GM19238 (cell line): ENCODE results near the gene ALCAM.

Experiments
- DNase-seq: peaks from one replicate; pipeline ENCODE4 v3.0.0; 2011; ENCODE audit warnings: low spot score; ENCODE audit not compliant: insufficient read length

ALCAM gene

DNA sequence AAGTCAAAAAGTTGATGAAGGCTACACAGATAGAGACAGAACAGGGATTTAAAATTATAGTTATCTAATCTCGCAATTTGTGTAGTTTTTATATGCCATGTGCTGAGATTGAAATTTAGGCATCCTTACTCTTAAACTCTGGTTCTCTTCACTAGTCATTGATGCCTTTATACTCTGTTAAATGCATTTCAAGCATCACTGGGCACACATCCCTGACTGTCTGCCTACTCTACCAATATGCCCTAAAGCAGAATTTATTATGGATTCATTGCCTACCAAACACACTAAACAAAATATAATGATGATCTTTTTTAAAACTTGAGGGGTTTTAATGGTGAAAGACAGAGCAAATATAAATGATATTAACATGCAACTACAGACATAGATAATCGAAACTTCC lies 10.3 kb upstream of the ALCAM start:
- no peak for DNase-seq

DNA sequence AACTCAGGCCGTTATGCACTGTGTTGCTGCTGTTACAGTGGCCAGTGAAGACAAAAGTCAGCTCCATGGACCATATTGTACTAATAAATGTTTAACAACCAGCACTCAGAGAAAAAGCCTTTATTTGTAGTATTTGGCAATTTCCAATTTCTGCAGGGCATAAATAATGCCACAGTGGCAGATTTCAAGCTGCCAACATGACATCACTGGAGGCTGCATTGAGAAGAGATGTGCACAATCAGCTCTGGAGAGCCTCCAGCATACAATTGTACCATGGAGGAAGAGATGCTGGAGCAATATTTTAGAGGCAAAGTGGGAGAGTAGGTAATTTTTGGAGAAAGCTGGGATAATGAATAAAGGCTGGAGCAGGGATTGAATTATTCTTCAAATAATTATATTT lies 9.7 kb upstream of the ALCAM start:
- DNase-seq = no peak

DNA sequence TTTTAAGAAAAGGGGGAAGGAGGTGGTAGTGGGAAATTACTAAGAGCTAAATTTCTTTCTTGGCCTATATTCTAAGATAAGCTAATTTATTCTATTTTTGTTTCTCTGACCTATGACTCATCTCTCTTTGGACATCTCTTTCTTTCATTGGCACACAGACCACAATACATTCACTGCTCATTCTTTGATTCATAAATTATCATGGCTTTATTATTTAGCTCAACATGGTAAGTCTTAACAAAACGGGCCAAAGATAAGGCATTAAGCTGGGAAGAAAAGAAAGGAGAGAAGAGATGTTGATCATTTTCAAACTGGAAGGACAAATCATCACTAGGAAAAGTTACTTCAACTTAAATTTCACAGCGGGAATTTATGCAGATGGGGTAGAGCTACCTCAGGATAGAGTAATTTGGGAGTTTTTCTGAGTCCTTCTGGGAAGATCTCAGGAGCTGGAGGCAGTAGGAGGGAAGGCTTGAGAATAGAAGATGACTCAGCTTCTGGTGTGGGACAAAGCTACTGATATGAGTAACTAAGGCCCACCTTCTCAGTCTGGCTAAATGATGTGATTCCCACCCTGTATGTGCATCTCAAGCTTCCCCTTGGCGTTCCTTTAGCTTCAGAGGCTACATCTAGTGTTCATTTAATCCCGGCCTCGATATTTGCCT lies 7.5 kb upstream of the ALCAM start:
- DNase-seq = no peak

DNA sequence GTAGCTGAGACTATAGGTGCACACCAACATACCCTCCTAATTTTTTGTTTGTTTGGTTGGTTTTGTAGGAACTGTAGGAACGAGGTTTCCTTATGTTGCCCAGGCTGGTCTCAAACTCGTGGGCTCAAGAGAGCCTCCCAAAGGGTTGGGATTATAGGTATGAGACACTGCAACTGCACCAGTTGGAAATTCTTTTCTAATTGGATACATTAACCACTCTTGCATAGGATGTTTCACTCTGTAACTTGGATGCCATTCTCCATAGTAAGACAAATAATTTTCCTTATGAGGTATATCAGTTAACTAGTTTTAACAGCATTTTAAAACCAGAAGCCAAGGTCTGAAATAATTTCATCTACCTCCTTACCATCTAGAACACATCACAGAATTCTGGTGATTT lies 6.7 kb upstream of the ALCAM start:
- no peak for DNase-seq

DNA sequence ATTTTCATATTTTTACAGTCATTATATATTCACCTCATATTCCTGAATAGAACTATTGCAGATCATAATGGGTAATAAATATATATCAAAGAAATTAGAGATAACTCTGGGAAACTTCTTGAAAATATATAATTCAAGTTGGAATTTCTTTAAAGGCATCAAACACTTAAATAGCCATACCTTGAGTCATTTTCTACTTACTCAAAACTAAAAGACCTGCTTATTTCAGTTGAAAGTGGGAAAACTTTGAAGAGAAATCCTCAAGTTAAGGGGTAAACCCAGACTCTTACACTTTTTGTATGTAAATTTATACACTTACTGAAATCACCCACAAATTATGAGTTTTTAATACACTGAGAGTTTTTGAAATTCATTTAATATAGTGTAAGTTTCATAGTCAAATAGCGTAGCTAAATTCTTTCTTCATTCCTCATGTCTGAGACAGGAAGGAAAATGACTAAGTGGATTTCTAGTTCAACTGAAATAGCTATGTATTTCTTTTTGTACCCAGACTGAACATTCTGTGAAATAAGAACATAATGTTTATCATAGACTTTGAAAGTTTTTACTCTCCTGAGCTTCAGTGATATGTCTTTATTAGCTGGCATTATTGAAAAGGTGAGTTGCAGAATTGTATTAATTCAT lies 4.6 kb upstream of the ALCAM start:
- no peak for DNase-seq

DNA sequence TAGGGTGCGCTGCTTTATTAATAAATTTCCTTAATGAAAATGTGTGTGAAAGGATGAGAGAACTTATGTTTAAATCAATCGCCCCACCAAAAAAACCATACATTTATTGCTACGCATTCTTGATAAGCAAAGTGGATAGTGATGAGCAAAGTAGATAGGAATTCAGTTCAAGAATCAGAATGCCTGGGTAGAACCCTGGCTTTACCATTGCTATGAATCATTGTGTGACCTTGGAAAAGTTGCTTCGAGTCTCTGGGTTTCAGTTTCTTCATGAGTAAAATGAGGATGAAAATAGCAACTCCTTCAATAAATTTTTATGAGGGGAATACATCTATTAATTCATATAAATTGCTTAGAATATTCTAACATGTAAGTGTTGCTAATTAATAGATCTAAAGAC lies 2.6 kb upstream of the ALCAM start:
- DNase-seq = no peak

DNA sequence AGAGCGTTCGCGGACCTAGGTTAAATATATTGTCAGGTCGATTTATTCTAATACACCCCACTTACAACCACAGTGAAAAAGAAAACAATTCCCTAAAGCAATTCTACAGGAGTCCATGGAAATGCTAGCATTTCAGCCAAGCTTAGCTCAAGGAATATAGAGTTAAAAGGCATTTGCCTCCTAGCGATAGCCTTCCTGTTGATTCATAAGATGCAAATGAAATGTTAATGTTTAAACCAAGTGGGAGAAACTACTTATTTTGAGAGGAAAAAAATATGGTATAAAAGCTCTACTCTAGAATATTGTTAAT lies 1.7 kb upstream of the ALCAM start:
- DNase-seq = no peak

DNA sequence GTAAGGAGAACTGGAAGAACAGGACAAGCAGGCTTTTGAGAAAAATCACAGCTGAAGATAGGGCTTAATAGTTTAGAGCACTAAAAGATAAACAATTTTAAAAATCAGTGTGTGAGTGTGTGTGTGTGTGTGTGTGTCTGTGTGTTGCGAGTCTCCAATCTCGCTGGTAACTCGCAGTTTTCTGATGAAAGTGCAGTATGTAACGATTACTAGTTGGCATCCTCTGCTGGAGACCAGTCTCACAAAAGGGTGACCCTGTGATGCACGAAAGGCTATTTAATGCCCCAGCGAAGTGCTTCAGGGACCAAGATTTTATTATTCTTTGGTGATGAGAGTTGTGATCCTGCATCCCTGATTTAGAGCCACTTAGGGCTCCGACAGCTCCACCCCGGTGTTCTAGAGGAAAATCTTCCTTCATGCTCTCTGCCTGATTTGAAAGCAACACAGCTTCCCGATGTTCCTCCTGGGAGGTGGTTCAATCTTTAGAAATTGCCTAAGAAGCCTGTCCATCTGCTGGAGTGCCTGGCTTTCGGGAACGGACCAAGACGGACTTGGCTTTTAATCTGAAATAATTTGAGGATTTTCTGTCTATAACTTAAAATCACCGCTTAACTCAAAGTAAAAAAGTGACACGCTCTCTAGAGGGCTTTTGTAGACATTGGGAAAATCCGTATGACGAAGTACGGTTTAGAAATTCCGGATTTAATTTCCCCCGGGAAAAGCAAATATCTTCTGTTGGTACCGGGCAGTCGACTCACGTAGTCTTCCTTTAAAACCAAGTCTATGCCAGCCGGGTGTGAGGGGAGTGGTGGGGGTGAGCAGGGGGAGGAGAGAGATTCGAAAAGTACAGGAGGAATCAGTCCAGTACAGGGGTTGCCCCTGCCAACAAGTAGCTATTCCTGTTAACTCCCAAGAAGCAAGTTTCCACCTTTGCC lies 1.1 kb upstream of the ALCAM start:
- DNase-seq = no peak

DNA sequence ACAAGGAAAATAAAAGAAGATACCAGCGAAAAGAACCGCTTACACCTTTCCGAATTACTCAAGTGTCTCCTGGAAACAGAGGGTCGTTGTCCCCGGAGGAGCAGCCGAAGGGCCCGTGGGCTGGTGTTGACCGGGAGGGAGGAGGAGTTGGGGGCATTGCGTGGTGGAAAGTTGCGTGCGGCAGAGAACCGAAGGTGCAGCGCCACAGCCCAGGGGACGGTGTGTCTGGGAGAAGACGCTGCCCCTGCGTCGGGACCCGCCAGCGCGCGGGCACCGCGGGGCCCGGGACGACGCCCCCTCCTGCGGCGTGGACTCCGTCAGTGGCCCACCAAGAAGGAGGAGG lies 325 bp downstream of the ALCAM start:
- DNase-seq = no peak

DNA sequence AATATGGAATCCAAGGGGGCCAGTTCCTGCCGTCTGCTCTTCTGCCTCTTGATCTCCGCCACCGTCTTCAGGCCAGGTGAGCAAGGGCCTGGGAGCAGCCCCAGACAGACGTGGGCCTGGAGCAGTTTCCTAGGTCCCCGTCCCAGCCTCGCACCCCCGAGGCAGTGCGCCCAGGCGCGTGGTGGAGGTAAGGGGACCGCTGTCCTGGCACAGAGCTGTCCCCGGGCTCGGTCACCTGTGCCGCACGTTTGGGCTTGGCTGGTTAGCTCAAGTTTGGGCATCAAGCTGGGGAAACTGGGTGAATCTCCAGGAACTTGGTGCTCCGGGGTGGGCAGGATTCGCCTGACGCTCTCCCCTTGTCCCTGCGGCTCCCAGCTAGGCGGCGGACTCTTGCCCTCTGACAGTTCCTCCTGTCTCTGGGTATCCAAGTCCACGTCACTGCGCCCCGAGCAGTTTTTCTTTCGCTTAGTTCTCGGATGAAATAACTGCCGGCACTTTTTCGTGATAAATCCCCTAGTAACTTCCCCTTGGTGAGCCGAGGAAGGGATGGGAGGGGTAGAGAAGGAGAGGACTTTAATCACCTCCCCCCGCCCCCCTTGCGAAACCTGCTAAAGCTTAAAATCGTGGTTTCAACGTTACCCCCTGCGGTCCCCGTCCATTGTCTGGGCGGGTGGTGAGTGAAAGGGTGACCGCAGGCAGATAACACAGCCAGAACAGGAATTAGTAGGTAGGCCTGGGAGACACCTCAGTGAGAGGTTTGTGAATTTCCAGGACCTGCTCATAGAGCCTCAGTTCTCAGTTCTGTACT lies 901 bp downstream of the ALCAM start:
- DNase-seq = no peak

DNA sequence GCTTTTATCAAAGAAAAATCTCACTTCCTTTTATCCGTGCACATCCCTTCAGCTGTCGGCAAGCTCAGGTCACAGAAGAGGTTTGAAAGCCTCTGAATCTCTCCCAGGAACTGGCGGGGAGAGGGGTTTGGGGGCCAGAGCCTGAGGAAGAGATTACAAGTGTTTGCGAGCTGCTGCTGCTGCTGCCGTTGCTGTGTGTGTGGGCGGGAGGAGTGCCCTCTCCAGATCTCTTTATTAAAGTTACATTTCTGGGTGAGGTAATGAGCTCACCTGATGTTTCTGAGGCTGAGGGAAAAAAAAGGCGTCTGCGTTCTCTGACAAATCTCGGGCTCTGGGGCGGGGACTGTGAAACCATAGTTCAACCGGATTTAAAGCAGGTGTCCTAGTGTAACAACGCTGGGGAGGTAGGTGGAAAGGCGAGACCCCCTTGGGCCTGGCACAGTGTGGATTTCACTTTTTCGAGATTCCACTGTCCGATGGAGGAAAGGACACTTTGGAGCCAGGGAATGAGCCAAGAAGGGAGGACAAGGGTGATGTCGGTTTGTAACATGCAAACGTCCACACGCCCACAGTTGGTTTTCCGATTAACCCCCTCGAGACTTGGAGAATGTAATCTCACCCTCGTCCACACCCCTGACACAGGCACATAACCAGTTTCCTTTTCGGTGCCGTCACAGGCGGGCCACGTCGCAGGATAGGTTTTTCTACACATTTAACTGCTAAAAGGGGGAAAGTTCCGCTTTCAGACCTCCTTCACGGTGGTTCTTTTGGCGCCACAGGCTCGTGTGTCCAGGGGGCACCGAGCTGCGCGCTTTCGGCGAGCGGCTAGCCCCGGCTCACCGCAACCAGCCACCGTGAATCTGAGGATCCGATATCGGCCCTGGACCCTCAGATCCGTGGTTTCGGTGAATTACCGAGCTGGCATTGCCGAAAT lies 2.1 kb downstream of the ALCAM start:
- DNase-seq = no peak

DNA sequence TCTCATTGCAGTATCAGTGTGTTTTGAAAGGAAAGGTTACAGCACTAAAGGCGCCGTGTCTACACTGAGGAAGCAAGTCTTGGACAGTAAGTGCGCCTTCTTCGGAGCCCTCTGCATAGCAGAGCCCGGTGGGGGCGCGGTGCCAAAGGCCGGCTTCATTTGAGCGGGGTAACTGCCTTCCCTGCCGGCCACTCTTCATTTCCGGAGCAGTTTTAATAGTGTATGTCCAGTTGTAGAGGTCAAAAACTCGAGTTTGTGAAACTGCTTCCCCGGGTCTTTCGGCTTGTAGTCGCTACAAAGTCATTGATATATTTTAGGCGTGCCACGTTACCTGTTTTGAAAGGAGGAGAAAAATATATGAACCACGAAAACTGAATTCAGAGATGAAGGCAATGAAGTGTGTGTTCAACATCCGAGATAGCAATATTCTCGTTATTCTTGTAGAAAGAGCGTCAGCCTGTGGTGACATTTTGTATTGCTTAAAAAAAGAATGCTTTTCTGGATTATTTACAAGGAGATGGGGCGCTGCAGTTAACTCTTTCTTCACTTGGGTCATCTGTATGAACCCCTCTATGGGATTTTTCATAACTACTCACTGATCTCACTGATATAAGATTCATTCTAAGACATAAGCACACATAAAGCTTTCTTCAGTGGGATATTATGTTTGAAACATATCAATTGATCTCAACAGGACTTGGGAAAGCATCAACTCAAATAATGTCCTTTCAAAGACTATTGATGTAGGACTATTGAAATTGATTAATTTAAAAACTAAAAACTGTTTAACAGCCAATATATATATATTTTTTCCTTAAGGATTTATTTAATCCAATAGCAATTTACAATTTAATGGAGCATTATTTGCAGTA lies 3.0 kb downstream of the ALCAM start:
- DNase-seq = no peak

DNA sequence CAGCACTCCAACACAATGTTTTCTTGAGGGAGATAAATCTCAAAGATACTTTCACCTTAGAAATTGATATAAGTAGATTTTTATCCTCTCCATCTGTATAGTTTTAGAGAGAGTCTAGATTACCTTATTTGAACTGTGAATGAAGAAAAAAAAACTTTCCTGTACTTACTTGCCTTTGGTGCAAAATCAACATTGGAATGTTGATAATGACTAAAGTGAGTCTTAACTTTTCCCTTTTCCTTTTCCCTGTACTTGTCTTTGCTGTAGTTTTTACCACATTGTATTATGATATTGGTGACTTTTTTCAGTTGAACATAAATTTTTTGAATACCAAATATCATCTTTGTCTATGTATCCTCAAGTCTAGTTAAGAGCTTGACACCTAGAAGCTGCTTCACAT lies 6.7 kb downstream of the ALCAM start:
- no peak for DNase-seq

DNA sequence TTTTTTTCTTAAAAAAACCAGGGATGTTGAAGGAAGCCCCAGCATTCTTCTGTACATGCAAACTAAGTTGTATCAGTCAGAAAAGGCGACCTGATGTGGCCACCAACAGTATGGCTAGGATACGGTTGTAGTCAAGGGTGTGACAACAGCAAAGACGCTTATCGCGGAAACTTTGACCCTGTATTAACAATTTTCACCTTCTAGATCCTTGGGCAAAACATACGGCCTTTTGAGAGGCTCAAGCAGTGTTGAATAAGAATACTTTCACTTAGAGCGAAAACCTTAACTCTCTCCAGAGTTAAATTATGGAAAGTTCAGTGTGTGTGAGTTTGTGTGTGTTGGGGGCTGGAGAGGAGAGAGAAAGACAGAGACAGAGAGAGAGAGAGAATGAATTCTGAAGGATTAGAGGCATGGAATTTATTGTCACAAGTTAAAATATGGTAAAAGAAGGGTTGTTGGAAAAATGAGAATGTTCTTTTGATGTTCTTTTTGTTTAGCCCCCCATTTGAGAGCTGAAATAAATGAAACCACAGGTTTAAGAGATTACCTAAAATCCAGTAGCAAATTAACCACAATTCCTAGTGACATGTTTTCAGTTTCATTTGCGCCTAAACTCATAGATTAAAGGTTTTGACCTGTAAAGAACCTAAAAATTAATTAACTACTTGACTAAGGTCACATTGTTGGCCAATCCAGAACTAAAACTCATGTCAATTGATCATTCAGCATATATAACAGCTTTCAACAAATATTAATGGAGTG lies 9.2 kb downstream of the ALCAM start:
- no peak for DNase-seq

DNA sequence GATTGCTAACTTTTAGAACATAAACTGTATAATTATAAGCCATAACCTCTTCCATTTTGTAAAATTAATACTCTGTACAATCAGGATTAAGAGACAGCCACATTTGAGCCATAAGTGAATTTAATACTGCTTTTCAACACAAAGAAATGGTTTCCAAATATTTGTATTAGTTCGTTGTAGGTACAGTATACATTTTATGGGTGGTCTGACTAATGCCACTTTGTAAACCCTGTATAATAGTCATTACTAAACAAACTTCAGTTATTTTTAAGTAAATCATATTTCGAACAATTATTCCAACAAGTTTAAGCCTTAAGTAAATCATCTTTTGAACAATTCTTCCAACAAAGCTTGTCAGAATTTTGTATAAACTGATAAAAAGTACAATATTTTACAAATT lies 11.0 kb downstream of the ALCAM start:
- DNase-seq = no peak

DNA sequence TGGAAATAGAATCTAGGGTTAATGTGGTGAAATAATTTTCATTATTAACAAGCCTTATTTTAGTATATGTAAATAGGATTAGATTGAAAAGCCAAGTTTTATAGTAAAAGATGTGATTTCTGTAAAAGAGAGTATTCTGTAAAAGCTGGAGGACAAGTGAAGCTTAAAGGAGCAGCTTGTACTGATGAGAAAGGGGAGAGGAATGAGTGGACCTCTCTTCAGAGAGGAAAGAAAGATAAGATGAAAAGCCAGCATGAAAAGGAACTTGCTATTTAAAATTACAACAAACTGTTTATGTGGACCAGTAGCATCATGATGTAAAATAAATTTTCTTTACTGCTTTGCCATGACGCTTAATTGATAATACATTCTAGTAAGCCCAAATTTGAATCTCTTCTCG lies 18.5 kb downstream of the ALCAM start:
- no peak for DNase-seq

DNA sequence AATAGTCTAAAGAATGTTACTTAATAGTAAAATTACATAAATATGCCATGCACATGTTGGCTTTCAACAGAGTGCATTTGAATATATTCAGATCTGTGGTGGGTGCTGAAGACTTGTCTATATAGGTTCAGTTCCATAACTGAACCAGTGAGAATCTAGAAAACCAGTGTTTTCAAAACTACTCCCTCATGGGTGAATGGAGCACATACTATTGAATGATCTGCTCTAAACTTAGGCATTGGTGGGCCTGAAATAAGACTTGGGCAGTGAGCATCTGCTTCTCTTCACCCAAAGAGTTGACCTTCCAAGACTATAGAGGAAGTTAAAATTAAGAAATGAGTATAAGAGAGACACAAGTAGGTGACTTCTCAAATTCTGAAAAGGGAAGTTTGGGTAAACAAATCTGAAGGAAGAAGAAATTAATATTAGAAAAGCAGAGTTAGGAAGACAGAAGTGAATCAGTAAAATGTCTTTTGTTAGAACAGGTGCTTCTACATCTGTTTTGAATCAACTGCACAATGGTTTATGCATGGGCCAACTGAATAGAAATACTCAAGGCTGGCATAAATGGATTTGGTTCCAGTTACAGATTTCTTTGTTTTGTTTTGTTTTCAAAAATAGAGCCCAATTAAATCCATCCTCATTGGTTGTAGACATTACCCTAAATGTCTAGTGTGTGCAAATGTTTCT lies 19.3 kb downstream of the ALCAM start:
- no peak for DNase-seq

DNA sequence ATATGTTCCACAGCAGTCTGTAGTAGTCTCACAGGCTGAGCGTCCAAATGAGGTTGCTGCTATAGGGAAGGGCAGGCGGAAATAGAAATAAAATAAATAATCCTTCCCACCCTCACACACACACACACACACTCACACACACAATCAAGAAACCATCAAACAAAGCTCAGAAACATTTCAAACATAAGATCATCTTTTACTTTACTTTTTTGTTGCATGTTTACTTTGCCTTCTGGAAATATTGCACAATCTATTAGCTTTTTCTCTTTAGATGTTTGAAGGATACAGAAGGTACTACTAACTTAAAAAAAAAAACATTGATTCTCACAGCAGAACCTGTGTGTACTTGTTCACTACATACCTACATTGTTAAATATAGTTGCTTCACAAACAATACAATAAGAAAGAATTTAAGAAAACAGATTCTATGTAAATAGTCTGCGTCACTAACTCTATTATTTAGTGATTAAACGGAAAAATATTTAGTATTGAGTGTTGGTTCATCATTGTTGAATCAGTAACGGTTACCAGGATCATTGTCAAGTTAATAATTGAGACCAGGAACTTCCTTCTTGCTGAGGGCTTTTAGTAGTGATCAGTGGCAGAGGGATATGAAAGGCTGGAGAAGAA lies 20.5 kb downstream of the ALCAM start:
- DNase-seq = no peak
